HG02642 (cell line): ENCODE measurements around the gene RALY.
"Not testable (repeated sequence)": the region's sequence is repeated elsewhere in the genome, so short reads cannot be mapped to it uniquely, and the experiment has no call there.

Experiments used
- ATAC-seq: cut with Tn5 transposase; IDR thresholded peaks from one replicate; pipeline ENCODE4 v1.9.1; 2021; ENCODE audit warnings: mild to moderate bottlenecking; ENCODE audit not compliant: unreplicated experiment, poor library complexity

RALY gene

GRCh38 chr20:34127792-34128191 lies 134.1 kb downstream of the RALY start:
- ATAC-seq = no peak

- no peak for ATAC-seq
Observed at GRCh38 chr20:34129518-34130162, 135.9 kb downstream of the RALY start.

- ATAC-seq = no peak
Observed at GRCh38 chr20:34131491-34131890, 137.8 kb downstream of the RALY start.

- ATAC-seq = not testable (repeated sequence)
Observed at GRCh38 chr20:34132491-34132890, 138.8 kb downstream of the RALY start.

- not testable (repeated sequence) for ATAC-seq
Observed at GRCh38 chr20:34132943-34133342, 139.2 kb downstream of the RALY start.

- not testable (repeated sequence) for ATAC-seq
Observed at GRCh38 chr20:34133365-34133860, 139.7 kb downstream of the RALY start.
